Measurements from ENCODE around the gene MYH7B. TPM values are rescaled to one million over a fixed set of nuclear protein-coding genes. Genes with fewer than 3 reads are reported as not detected.
A peak's percentile ranks its signal among the peaks of the same experiment; 100 is the strongest.

The MYH7B gene
- total RNA-seq, 1 donor from 2014 or later, result 253 TPM

DNA sequence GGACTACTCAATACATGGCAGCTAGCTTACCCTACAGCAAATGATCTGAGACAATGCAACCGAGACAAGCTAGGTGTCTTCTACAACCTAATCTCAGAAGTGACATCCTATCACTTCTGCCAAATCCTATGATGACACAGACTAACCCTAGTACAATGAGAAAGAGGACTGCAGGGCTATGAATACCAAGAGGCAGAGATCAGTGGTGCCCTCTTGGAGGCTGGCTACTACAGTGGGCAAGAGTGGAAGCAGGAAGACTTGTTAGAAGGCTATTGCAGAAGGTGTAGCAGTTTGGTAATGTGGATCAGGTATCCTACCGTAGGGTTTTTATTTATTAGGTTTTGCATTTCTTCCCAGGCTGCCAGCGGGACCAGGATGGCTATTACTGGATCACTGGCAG is 30.3 kb upstream of the MYH7B start:
- Histone ChIP-seq H3K4me1 (peaks cover 53% of the 10 kb centered on the region), H3K27ac (replicated peaks) (peak overlapping the region; percentile 31), H3K4me3 (no peak overlapping the region), H3K27me3 (ENCODE audit: low read depth) (no peaks in the 10 kb centered on the region), H3K9me3 (replicated peaks) (no peaks in the 10 kb centered on the region), H3K36me3 (peaks cover 93% of the 10 kb centered on the region)
- intact Hi-C loops (cut with micrococcal nuclease), result no loop called here
- TF ChIP-seq, protein P1, sequence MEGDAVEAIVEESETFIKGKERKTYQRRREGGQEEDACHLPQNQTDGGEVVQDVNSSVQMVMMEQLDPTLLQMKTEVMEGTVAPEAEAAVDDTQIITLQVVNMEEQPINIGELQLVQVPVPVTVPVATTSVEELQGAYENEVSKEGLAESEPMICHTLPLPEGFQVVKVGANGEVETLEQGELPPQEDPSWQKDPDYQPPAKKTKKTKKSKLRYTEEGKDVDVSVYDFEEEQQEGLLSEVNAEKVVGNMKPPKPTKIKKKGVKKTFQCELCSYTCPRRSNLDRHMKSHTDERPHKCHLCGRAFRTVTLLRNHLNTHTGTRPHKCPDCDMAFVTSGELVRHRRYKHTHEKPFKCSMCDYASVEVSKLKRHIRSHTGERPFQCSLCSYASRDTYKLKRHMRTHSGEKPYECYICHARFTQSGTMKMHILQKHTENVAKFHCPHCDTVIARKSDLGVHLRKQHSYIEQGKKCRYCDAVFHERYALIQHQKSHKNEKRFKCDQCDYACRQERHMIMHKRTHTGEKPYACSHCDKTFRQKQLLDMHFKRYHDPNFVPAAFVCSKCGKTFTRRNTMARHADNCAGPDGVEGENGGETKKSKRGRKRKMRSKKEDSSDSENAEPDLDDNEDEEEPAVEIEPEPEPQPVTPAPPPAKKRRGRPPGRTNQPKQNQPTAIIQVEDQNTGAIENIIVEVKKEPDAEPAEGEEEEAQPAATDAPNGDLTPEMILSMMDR (IDR thresholded peaks at IDR 0.05; ENCODE audit: borderline replicate concordance), result no peak
- DNase-seq, result no peak

DNA sequence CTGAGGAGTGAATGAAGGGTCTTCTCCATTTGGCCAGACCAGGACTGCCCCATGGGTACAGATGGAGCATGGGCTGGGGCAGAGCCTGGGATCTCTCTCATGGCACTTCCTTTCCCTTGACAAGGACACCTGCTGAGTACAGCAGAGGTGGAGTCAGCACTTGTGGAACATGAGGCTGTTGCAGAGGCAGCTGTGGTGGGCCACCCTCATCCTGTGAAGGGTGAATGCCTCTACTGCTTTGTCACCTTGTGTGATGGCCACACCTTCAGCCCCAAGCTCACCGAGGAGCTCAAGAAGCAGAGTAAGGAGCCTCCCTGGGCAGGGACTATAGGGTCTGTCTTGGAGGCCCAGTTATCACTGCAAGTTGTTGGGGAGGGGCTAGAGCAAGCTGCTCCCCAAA is 29.7 kb upstream of the MYH7B start:
- no peak for DNase-seq
- Histone ChIP-seq H3K4me3 (no peak overlapping the region), H3K9me3 (replicated peaks) (no peaks in the 10 kb centered on the region), H3K27ac (replicated peaks) (peak overlapping the region; percentile 31), H3K27me3 (ENCODE audit: low read depth) (no peaks in the 10 kb centered on the region), H3K36me3 (peaks cover 86% of the 10 kb centered on the region), H3K4me1 (peaks cover 49% of the 10 kb centered on the region)
- TF ChIP-seq, protein P1 (IDR thresholded peaks at IDR 0.05; ENCODE audit: borderline replicate concordance), result no peak
- intact Hi-C loops (cut with micrococcal nuclease), result no loop called here

DNA sequence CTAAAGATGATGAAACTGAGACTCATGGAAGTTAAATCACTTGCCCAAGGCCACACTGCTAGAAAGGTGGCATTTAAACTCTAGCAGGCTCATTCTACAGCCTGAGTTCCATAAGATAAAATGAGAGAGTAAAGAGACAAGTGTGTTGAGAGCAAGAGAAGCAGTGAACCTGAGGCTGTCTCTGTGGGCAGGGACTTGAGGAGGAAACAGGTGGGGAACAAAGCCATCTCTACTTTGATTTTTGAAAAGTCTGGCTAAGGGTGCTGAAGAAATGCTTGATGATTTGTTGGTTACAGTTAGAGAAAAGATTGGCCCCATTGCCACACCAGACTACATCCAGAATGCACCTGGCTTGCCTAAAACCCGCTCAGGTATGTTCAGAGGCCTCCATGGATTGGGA is 29.1 kb upstream of the MYH7B start:
- Histone ChIP-seq H3K4me1 (peaks cover 45% of the 10 kb centered on the region), H3K9me3 (replicated peaks) (no peaks in the 10 kb centered on the region), H3K27me3 (ENCODE audit: low read depth) (no peaks in the 10 kb centered on the region), H3K36me3 (peaks cover 80% of the 10 kb centered on the region), H3K4me3 (no peak overlapping the region), H3K27ac (replicated peaks) (no peak overlapping the region)
- DNase-seq, result no peak
- TF ChIP-seq, protein P1 (IDR thresholded peaks at IDR 0.05; ENCODE audit: borderline replicate concordance), result no peak
- intact Hi-C loops (cut with micrococcal nuclease), result no loop called here

DNA sequence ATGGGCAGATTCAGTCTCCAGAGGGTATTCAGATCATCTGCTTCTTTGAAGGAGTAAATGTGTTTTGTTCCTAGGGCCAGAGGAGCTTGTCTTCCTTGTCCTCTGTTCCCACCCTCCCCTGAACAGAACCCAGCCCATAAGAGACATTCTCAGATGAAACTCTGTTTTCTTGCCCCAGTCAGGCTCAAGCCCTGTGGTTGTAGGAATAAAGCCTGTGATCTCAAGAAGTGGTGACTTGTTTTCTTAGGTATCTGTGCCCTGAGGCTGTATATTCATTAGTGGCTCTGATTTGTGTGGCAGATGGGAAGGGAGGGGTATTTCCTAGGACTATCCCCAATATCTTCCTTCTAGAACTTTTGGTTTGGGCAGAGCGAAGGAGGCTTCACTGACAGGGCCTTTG is 27.9 kb upstream of the MYH7B start:
- DNase-seq, result no peak
- peaks cover 39% of the 10 kb centered on the region for H3K4me1 ChIP-seq
- no peak overlapping the region for H3K4me3 ChIP-seq
- intact Hi-C loops (cut with micrococcal nuclease), result no loop called here
- no peaks in the 10 kb centered on the region for H3K27me3 ChIP-seq (ENCODE audit: low read depth)
- H3K9me3 ChIP-seq (replicated peaks), result no peaks in the 10 kb centered on the region
- TF ChIP-seq, protein P1 (IDR thresholded peaks at IDR 0.05; ENCODE audit: borderline replicate concordance), result no peak
- no peak overlapping the region for H3K27ac ChIP-seq (replicated peaks)
- peaks cover 74% of the 10 kb centered on the region for H3K36me3 ChIP-seq

DNA sequence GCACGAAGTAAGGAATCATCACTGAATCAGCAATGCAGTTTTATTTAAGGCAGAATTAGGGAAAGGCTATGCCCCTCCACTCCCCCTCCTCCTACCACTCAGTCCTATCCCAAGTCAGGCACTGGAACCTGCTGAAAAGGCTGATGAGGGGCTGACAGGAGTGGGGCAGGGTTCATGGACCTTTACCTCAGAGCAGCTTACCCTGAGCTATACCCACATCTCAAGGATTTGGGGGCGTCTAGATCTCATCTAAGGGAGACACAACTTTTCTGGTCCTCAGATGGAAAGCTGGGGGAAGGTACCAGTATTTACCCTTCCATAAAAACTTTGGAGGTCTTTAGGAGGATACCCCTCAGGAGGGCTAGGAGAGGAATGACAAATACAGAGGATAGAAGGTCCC is 27.3 kb upstream of the MYH7B start:
- TF ChIP-seq, protein P1 (IDR thresholded peaks at IDR 0.05; ENCODE audit: borderline replicate concordance), result no peak
- peaks cover 33% of the 10 kb centered on the region for H3K4me1 ChIP-seq
- H3K27me3 ChIP-seq (ENCODE audit: low read depth), result no peaks in the 10 kb centered on the region
- intact Hi-C loops (cut with micrococcal nuclease), result no loop called here
- H3K9me3 ChIP-seq (replicated peaks), result no peaks in the 10 kb centered on the region
- H3K4me3 ChIP-seq, result no peak overlapping the region
- peaks cover 72% of the 10 kb centered on the region for H3K36me3 ChIP-seq
- no peak overlapping the region for H3K27ac ChIP-seq (replicated peaks)
- DNase-seq, result no peak

DNA sequence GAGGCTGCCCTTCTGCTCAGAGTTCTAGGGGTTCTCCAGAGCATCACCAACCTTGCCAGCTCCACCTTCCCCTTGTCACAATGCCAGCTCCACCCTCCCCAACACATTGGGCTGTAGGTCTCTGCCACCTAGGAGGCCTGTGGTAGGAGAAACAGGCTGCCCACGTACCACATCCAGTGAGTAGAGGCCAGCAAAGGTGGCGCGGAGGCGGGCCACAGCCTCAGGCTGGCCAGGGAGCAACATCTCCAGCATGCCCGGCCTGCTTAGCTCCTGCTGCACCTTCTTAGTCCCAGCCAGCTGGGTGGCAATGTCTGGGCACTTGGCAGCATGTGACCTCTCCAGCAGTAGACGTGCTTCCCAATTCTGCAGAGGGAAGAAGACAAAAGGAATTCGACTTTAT is 23.9 kb upstream of the MYH7B start:
- no peak for DNase-seq
- Histone ChIP-seq H3K4me3 (no peak overlapping the region), H3K27me3 (ENCODE audit: low read depth) (no peaks in the 10 kb centered on the region), H3K27ac (replicated peaks) (no peak overlapping the region), H3K36me3 (peaks cover 41% of the 10 kb centered on the region), H3K4me1 (peaks cover 8% of the 10 kb centered on the region), H3K9me3 (replicated peaks) (no peaks in the 10 kb centered on the region)
- intact Hi-C loops (cut with micrococcal nuclease), result no loop called here
- TF ChIP-seq, protein P1 (IDR thresholded peaks at IDR 0.05; ENCODE audit: borderline replicate concordance), result no peak
